Measurements from ENCODE around the gene TPT1. TPM values are rescaled to one million over a fixed set of nuclear protein-coding genes. Genes with fewer than 3 reads are reported as not detected.

The TPT1 gene
- polyA plus RNA-seq, 1 of the 3 experiments (the other 2 are of a cell fraction): 1,919 TPM

- POLR2A ChIA-PET: interaction anchor here (1.2 kb wide), 1 partner anchor 11 kb away, joined by 3 read pairs; the partner anchor contains the start of gene TPT1
- 90% methylated on average over 10 of the region's 10 CpGs for WGBS (ENCODE audit: low lambda C conversion rate)
These were observed 11.0 kb upstream of the TPT1 start for GRCh38 chr13:45352031-45352430.

GRCh38 chr13:45350152-45350551, 9.2 kb upstream of the TPT1 start:
- H3K4me1 ChIP-seq (ENCODE audit: control insufficient read depth in 1 of 2, insufficient read depth in 2 of 2, low read depth in 1 of 2, low read length in 1 of 2): no peaks in the 10 kb centered on the region
- H3K4me2 ChIP-seq: no peak overlapping the region
- H2AFZ ChIP-seq (ENCODE audit: low read depth): no peak overlapping the region
- no peaks in the 10 kb centered on the region for H3K9me3 ChIP-seq
- H3F3A ChIP-seq (replicated peaks; ENCODE audit: insufficient read depth): peaks cover 7% of the 10 kb centered on the region
- DNase-seq: no peak
- peaks cover 2 to 45% of the 10 kb centered on the region in 2 experiments for H3K36me3 ChIP-seq (replicated peaks in 1 of 2; ENCODE audit: control insufficient read depth in 1 of 2, insufficient read depth in 2 of 2, low read length in 1 of 2)
- H4K20me1 ChIP-seq (ENCODE audit: insufficient read depth): no peaks in the 10 kb centered on the region
- WGBS (ENCODE audit: low lambda C conversion rate): 97% methylated on average over 8 of the region's 8 CpGs
- H3K9ac ChIP-seq: no peak overlapping the region
- H3K27me3 ChIP-seq (ENCODE audit: insufficient read depth): no peaks in the 10 kb centered on the region
- peaks cover 3% of the 10 kb centered on the region; the same call in 1 of the 2 replicates for H3K79me2 ChIP-seq (ENCODE audit: insufficient read depth)
- ChIA-PET POLR2A (no interaction called here), CTCF (interaction anchor here (2.9 kb wide), 1 partner anchor 44 kb away, joined by 7 read pairs; no protein-coding TSS in a partner anchor)
- no peak overlapping the region for H3K27ac ChIP-seq (ENCODE audit: low read depth in 2 of 2, low read length in 1 of 2)
- no peak overlapping the region for H3K4me3 ChIP-seq (ENCODE audit: low read depth in 2 of 2, low read length in 1 of 2)
- H3K9me2 ChIP-seq: no peaks in the 10 kb centered on the region
- TF ChIP-seq, protein P1, sequence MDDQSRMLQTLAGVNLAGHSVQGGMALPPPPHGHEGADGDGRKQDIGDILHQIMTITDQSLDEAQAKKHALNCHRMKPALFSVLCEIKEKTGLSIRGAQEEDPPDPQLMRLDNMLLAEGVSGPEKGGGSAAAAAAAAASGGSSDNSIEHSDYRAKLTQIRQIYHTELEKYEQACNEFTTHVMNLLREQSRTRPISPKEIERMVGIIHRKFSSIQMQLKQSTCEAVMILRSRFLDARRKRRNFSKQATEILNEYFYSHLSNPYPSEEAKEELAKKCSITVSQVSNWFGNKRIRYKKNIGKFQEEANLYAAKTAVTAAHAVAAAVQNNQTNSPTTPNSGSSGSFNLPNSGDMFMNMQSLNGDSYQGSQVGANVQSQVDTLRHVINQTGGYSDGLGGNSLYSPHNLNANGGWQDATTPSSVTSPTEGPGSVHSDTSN (IDR thresholded peaks at IDR 0.05): no peak
- TF ChIP-seq EP300 (IDR thresholded peaks at IDR 0.05; ENCODE audit: borderline replicate concordance in 1 of 2, low read depth in 1 of 2, low read length in 1 of 2): no peak
- TF ChIP-seq USF2 (IDR thresholded peaks at IDR 0.05; ENCODE audit: borderline replicate concordance, low read depth, low read length): no peak
- no peak for TF ChIP-seq FOXJ3 (CRISPR knock-in tag; IDR thresholded peaks at IDR 0.05)
- TF ChIP-seq SIN3A (IDR thresholded peaks at IDR 0.05; ENCODE audit: borderline replicate concordance, low read depth, low read length): no peak
- no peak for TF ChIP-seq FOXM1 (IDR thresholded peaks at IDR 0.05; ENCODE audit: low read depth)
- TF ChIP-seq RCOR1 (IDR thresholded peaks at IDR 0.05; ENCODE audit: low read length): no peak
- TF ChIP-seq NRF1 (IDR thresholded peaks at IDR 0.05; ENCODE audit: low read depth, low read length): no peak
- no peak for TF ChIP-seq TAF1 (IDR thresholded peaks at IDR 0.05; ENCODE audit: borderline replicate concordance, low read depth, low read length)
- TF ChIP-seq GATA2 (CRISPR knock-in tag; IDR thresholded peaks at IDR 0.05): no peak
- no peak for TF ChIP-seq JUND (IDR thresholded peaks at IDR 0.05)
- TF ChIP-seq, protein P2, sequence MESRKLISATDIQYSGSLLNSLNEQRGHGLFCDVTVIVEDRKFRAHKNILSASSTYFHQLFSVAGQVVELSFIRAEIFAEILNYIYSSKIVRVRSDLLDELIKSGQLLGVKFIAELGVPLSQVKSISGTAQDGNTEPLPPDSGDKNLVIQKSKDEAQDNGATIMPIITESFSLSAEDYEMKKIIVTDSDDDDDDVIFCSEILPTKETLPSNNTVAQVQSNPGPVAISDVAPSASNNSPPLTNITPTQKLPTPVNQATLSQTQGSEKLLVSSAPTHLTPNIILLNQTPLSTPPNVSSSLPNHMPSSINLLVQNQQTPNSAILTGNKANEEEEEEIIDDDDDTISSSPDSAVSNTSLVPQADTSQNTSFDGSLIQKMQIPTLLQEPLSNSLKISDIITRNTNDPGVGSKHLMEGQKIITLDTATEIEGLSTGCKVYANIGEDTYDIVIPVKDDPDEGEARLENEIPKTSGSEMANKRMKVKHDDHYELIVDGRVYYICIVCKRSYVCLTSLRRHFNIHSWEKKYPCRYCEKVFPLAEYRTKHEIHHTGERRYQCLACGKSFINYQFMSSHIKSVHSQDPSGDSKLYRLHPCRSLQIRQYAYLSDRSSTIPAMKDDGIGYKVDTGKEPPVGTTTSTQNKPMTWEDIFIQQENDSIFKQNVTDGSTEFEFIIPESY (IDR thresholded peaks at IDR 0.05; ENCODE audit: borderline replicate concordance, low read depth): no peak
- no peak for TF ChIP-seq CHD2 (IDR thresholded peaks at IDR 0.05; ENCODE audit: low read length, partially characterized antibody)

More at GRCh38 chr13:45352031-45352430, 11.0 kb upstream of the TPT1 start:
- Histone ChIP-seq H3K9me3 (no peaks in the 10 kb centered on the region), H3K79me2 (ENCODE audit: insufficient read depth) (no peaks in the 10 kb centered on the region), H2AFZ (ENCODE audit: low read depth) (no peak overlapping the region), H3K27ac (ENCODE audit: low read depth in 2 of 2, low read length in 1 of 2) (no peak overlapping the region), H3K36me3 (replicated peaks in 1 of 2; ENCODE audit: control insufficient read depth in 1 of 2, insufficient read depth in 2 of 2, low read length in 1 of 2) (peaks cover 4 to 36% of the 10 kb centered on the region in 2 experiments), H4K20me1 (ENCODE audit: insufficient read depth) (no peaks in the 10 kb centered on the region), H3K4me3 (ENCODE audit: low read depth in 2 of 2, low read length in 1 of 2) (no peak overlapping the region), H3K27me3 (ENCODE audit: insufficient read depth) (no peaks in the 10 kb centered on the region), H3K4me1 (ENCODE audit: control insufficient read depth in 1 of 2, insufficient read depth in 2 of 2, low read depth in 1 of 2, low read length in 1 of 2) (no peaks in the 10 kb centered on the region), H3F3A (replicated peaks; ENCODE audit: insufficient read depth) (peaks cover 9% of the 10 kb centered on the region), H3K9ac (no peak overlapping the region), H3K4me2 (no peak overlapping the region), H3K9me2 (no peaks in the 10 kb centered on the region)
- DNase-seq: no peak
- TF ChIP-seq SIN3A (IDR thresholded peaks at IDR 0.05; ENCODE audit: borderline replicate concordance, low read depth, low read length): no peak
- no peak for TF ChIP-seq YY1 (IDR thresholded peaks at IDR 0.05; ENCODE audit: low read depth)
- no peak for TF ChIP-seq REST (IDR thresholded peaks at IDR 0.05; ENCODE audit: low read depth, low read length)
- TF ChIP-seq FOXM1 (IDR thresholded peaks at IDR 0.05; ENCODE audit: low read depth): no peak
- no peak for TF ChIP-seq TCF12 (IDR thresholded peaks at IDR 0.05)
- CTCF ChIA-PET: interaction anchor here (1.2 kb wide), 2 partner anchors 42 to 78 kb away, joined by 3 read pairs; no protein-coding TSS in a partner anchor
